Measurements from ENCODE around the gene ART3. TPM values are rescaled to one million over a fixed set of nuclear protein-coding genes. Genes with fewer than 3 reads are reported as not detected.
"Not testable (repeated sequence)": the region's sequence is repeated elsewhere in the genome, so short reads cannot be mapped to it uniquely, and the experiment has no call there.

ART3 gene, protein sequence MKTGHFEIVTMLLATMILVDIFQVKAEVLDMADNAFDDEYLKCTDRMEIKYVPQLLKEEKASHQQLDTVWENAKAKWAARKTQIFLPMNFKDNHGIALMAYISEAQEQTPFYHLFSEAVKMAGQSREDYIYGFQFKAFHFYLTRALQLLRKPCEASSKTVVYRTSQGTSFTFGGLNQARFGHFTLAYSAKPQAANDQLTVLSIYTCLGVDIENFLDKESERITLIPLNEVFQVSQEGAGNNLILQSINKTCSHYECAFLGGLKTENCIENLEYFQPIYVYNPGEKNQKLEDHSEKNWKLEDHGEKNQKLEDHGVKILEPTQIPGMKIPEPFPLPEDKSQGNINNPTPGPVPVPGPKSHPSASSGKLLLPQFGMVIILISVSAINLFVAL
- not detected for total RNA-seq

DNA sequence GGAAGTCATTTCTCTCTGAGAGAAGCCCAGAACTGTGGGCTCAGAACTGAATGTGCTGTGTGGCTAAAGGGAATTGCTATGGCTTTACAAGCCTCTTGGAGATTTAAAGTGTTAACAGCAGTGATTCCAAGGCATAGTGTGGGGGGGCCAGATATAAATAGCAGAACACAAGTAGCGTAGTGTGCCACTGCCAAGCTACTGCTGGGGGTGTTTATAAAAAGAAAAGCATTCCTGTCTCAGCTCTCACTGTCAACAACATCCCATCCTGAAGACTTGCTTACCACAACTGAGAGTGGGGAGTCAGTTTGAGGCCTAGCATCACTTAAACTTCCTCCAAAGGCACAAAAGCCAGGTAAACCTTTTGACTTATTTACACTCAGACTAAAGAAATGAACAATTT, at the start of gene ART3:
Gene ART3 (plus strand): TSS at position 242 of the 400 bp plus-strand sequence. CDS start 1,181 bp downstream, outside the sequence.
- DNase-seq (ENCODE audit: low spot score) = no peak

DNA sequence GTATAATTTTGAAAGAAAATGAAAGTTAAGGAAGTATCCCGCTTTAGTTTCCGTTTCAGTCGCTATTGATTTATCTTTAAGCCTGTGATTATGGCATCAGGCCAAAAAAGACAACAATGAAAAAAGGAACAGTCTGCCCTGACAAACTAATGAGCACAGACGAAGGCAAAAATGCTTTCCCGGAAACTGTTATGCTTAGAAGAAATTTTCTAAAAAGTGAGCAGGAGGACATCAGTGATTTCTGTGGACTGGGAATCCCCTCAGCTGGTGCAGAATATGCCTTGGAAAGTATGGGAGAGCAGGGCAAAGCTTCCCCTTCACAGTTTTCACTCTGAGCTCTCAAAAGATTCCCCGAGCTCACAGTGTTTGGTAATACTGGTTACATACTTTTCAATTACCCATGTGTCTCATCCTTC, 46.2 kb upstream of the ART3 start:
- DNase-seq (ENCODE audit: low spot score) = no peak

DNA sequence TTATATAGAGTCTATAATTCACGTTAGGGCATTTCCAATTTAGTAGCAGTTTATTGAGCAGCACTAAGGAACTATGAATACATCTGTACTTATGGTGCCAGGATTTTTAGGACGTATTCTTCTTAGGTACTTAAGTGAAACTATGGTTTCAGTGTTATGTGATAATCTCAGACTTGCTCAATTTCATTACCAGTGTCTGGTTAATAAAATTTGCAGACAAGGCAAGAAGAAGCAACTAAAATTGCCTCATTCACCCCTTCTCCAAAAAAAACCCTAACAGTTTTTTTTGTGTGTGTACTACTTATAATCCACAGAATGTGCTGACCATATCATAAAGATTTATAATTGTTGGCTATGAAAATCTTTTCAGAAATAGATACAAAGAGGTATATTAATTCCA, 45.2 kb upstream of the ART3 start:
- DNase-seq (ENCODE audit: low spot score) = no peak

DNA sequence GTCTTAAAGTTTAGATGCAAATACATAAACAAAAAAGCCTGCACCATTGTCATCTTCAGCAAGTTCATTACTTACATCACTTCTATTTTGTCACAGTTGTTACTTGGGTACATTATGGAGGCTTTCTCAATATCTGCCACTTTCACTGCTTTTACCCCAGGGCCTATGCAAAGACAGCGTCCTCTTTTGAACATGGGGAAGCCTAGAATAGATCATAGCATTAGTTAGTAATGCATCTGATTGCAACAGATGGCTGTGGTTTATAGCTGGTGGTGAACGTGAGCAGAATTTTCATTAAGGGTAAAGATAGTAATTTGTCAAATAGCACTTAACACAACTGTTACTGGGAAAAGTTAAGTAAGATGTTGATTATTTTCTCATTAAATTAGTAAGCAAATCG, 39.4 kb upstream of the ART3 start:
- no peak for DNase-seq (ENCODE audit: low spot score)

DNA sequence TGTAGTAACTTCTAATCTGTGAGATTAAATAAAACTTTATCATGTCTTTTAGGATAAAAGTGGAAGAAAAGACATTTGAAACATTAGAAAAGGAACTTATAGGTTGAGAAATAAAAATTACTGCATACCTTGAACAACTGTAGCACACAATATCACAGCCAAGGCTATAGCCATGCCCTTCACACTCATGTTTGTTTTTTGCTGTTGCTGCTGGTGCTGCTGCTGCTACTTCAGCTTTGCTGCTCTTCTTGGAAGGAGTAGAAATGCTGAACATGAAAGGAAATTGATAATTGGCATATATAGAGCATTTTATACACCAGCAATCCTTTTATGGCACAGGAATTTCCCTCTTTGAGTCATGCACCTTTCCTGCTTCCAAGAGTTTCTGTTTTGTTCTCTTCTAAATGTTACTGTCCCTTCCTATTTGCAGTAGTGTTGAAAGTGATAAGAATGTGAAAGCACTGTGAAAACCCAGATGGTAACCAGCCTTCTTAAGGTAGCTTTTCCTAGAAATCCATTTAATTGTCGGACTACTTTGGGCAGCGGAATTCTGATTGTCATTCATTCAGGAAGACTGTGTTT, 38.6 kb upstream of the ART3 start, which contains the start of gene CXCL11:
Gene CXCL11 (minus strand): TSS at position 272 of the 582 bp plus-strand sequence. CDS start 83 bp downstream, at position 189.
- no peak for DNase-seq (ENCODE audit: low spot score)

DNA sequence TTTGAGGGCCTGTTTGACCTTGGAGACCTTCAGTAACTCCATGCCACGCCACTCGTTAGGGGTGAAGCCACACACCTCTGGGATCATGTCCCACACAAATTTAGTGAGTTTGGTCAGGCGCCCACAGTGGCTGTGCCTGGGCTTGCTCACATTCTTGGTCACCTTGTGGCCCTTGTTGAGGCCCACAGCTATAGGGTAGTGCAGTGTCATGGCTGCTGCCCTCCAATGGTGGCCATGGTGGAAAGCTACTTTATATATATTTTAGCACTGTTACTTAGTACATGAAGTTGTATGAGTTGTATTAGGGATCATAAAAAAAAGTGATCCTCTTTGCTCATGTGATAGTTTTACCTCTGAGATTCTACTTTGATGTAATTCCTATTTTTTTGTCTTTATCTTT, 37.7 kb upstream of the ART3 start:
- DNase-seq (ENCODE audit: low spot score) = no peak

DNA sequence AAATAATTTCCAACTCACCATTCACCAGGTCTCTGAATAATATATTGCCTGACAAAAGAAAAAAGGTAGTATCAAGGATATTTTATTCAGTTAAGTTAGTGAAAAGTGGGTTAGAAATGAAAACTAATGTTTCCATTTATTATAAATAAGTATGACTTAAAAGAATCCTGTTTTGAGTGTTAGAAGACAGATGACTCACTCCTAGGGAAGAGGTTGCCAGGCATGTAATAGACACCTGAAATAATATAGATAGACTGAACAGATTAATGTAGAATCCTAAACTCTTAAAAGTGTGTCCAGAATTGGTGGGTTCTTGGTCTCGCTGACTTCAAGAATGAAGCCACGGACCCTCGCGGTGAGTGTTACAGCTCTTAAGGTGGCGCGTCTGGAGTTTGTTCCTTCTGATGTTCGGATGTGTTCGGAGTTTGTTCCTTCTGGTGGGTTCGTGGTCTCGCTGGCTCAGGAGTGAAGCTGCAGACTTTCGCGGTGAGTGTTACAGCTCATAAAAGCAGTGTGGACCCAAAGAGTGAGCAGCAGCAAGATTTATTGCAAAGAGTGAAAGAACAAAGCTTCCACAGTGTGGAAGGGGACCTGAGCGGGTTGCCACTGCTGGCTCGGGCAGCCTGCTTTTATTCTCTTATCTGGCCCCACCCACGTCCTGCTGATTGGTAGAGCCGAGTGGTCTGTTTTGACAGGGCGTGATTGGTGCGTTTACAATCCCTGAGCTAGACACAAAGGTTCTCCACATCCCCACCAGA, 32.1 kb upstream of the ART3 start:
- not testable (repeated sequence) for DNase-seq (ENCODE audit: low spot score)

DNA sequence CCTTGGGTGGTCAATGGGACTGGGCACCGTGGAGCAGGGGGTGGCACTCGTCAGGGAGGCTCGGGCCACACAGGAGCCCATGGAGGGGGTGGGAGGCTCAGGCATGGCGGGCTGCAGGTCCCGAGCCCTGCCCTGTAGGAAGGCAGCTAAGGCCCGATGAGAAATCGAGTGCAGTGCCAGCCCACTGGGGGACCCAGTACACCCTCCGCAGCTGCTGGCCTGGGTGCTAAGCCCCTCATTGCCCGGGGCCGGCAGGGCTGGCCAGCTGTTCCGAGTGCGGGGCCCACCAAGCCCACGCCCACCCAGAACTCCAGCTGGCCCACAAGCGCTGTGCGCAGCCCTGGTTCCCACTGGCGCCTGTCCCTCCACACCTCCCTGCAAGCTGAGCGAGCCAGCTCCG, 31.2 kb upstream of the ART3 start:
- not testable (repeated sequence) for DNase-seq (ENCODE audit: low spot score)

DNA sequence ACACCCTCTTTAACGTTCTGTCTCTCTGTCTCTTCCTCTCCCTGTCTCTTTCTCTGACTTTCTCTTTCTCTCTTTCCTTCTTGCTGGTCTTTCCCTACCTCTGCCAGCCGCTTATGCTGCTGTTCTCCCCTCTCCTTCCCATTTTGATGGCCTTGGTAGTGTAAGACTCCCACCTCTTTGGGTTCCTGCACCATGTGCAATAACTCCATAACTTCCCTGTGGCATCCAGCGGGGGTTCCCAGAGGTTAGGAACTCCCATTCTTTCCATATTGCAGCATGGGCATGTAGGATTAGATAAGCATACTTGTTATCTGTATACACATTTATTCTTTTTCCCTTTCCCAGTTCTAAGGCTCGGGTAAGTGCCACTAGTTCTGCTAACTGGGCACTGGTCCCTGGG, 29.8 kb upstream of the ART3 start:
- not testable (repeated sequence) for DNase-seq (ENCODE audit: low spot score)

DNA sequence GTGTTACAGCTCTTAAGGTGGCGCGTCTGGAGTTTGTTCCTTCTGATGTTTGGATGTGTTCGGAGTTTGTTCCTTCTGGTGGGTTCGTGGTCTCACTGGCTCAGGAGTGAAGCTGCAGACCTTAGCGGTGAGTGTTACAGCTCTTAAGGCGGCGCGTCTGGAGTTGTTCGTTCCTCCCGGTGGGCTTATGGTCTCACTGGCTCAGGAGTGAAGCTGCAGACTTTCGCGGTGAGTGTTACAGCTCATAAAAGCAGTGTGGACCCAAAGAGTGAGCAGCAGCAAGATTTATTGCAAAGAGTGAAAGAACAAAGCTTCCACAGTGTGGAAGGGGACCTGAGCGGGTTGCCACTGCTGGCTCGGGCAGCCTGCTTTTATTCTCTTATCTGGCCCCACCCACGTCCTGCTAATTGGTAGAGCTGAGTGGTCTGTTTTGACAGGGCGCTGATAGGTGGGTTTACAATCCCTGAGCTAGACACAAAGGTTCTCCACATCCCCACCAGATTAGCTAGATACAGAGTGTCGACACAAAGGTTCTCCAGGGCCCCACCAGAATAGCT, 24.6 kb upstream of the ART3 start:
- DNase-seq (ENCODE audit: low spot score) = not testable (repeated sequence)

DNA sequence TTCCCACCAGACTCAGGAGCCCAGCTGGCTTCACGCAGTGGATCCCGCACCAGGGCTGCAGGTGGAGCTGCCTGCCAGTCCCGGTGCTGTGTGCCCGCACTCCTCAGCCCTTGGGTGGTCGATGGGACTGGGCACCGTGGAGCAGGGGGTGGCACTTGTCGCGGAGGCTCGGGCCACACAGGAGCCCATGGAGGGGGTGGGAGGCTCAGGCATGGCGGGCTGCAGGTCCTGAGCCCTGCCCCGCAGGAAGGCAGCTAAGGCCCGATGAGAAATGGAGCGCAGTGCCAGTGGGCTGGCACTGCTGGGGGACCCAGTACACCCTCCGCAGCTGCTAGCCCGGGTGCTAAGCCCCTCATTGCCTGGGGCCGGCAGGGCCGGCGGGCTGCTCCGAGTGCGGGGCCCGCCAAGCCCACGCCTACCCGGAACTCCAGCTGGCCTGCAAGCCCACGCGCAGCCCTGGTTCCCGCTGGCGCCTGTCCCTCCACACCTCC, 23.9 kb upstream of the ART3 start:
- not testable (repeated sequence) for DNase-seq (ENCODE audit: low spot score)

DNA sequence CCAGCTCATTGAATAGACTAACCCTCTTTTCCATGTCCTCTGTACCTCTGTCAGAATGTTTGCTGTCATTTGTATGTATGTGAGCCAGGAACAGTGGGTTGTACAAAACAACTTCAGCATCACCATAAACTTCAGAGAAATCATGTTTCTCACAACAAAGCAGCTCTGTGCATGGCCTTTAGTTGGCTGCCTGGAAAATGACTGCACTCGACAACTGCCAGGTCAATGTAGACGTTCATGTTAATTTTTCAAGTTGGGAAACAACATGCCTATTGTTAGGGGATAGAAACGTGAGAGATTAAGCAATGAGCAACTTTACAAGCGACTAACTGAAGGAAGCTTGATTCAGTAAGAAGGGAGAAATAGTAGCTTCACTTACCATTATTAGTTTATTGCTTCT, 20.8 kb upstream of the ART3 start:
- DNase-seq (ENCODE audit: low spot score) = no peak

DNA sequence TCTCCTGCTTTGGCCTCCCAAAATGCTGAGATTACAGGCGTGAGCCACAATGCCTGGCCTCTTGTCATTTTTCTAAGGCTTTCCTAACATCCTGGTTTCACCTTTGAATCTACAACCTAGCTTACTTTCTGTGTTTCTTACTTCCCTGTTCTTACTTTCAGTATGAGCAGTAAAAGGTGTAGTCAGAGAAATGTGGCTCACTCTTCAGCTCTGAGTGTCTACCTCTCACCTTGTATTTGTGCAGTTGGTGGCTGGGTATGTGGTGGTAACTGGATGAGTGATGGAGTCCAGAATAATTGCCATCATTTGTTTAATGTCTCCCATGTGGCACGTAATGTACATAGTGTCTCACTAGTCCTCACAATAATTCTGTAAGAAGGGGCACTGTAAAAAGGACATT, 19.5 kb upstream of the ART3 start:
- no peak for DNase-seq (ENCODE audit: low spot score)

DNA sequence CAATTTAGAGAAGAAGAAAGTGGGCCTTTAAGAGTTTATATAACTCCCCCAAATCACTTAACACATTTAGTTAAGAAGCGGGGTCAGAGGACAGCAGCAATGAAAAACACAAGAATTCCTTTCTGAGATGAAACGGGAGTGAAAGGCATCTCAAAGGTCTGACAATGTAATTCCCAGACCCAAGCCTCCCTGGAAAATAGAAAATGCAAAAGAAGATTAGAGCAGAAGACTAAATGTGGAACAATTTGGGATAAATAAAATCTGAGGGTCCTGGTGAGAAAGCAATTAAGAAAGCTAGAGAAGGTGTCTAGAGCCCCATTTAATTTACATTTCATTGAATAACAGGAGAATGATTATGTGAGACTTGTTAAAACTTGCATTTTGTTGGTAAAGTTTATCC, 19.1 kb upstream of the ART3 start:
- no peak for DNase-seq (ENCODE audit: low spot score)

DNA sequence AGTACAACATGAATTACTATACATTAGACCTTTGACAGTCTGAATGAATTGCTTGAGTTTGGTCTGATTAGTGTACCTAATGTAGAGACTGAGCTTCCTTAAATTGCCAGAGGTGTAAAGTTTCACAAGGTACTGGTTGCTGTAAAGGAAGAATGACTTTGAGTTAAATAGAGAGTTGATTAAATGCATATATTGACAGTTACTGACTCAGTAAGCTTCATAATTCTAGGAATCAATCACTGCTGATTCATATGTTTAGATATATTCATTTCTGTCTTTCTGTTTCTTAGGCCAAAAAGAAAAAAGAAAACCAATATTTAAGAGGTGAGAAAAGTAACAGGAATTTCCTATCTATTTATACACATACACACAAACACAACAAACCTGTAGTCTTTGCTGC, 16.2 kb upstream of the ART3 start:
- DNase-seq (ENCODE audit: low spot score) = no peak

DNA sequence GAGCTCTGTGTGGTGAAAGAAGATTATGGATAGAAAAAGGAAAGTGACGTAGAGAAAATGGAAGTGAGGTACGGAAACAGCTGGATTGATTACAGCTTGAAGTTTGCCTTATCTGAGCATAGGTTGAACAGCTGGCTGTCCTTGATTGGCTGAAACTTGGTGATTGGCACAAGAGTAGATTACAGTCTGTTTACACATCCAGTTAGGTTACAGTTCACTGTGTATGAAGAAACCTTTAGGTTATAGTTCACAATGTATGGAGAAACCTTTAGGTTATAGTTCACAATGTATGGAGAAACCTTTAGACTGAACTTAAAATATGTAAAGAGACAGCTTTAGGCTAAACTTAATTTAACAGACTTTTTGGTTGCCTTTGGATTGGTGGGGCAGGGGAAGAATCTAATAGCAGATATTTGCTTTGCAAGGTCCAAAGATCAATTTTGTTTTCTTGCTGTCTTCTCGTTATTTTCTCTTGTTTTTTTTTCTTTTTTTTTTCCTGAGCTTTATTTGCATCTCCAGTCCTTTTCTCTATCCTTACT, 15.6 kb upstream of the ART3 start:
- DNase-seq (ENCODE audit: low spot score) = no peak

DNA sequence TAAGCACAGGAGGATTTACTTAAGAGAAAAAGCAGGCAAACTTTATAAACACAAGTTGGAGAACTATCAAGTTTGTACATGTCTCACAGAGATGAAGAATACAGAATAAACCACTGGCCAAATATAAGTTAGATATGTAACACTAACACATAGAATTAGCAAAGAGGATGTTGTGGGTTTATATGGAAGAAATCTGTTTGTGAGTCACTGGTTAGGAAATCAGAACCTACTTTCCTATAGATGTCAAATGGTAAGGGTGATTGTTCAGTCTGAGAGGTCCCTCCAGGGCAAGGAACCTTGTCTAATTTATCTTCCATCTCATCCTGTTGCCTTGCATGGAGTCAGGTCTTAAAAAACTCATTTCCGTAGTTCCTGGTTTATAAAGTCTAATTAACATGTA, 14.8 kb upstream of the ART3 start:
- DNase-seq (ENCODE audit: low spot score) = no peak

DNA sequence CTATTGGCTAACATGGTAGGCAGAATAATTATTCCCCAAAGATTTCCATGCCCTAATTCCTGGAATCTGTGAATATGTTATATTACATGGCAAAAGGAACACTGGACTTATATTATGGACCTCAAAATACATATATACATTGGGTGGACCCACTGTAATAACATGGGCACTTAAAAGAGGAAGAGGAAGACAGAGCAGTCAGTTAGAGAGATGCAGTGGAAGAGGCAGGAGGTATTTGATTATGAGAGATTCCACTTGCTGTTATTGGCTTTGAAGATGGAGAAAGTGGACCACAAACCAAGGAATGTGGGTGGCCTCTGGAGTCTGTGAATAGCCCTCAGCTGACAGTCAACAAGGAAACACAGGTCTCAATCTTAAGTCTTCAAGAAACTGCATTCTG, 14.0 kb upstream of the ART3 start:
- DNase-seq (ENCODE audit: low spot score) = no peak

DNA sequence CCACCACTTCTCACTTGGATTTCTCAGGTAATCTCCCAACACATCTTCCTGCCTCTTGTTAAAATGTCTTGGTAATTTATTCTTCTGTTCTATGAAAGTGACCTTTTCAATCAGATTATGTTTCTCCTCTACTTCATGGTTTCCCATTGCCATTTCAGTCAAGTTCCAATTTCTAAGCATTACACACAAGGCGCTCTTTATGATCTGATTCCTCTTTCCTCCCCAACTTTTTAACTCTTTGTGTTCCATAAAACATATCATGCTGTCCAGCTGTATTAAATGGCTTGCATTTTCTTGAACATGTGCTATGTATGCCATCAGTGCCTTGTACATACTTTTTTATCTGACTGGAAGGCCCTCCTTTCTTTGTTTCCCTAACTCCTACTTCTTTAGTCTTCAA, 13.1 kb upstream of the ART3 start:
- DNase-seq (ENCODE audit: low spot score) = no peak

DNA sequence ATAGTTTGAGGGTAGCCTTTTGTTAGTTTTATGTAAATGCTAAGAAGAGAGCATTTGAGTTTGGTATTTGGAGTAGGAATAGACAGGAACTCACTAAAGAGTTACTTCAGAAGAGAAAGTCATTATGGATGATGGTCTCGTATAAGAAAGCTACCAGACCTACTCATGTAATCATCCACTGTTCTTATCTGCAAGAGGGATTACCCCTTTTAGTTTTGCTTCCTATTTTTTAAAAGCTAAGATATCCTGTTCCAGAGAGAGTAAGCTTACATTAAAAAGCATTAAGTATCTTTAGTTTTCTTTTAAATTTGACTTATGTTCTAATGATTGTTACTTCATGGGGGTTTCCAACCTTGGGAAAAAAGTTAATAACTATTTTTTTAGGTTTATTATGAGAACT, 12.5 kb upstream of the ART3 start:
- no peak for DNase-seq (ENCODE audit: low spot score)

DNA sequence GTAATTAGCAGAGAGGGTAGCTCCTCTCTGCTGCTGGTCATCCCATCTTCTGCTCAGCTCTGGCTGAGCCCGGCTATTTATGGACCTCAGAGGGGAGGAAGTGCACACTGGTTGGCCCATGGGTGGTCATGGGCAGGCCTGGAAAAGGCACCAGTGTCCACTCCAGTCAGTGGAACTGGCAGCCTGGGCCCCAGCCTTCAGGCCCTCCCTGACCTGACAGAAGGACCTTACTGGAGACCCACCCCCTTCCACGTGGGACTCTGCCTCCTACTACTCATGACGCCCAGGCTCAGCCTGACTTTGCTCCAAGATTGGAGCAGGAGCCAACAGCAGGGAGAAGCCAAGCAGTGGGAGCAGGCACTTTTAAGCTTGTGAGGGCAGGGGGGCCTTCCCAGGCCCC, 8.0 kb upstream of the ART3 start:
- no peak for DNase-seq (ENCODE audit: low spot score)
